Lower lobe of right lung (tissue), 2 donors: ENCODE measurements around the gene LIN9. TPM values are rescaled to one million over a fixed set of nuclear protein-coding genes. Genes with fewer than 3 reads are reported as not detected.
A peak's percentile ranks its signal among the peaks of the same experiment; 100 is the strongest.

Experiments used
- ATAC-seq, 2 donors: fragments of 200-7000 bp; cut with Tn5 transposase; one replicate each; pipeline ENCODE4 v1.9.1; 2020 to 2022; ENCODE audit warnings: mild to moderate bottlenecking in 2 of 2, moderate library complexity in 2 of 2
- DNase-seq: peaks from one replicate; pipeline ENCODE4 v3.0.0-alpha.2; 2020
- H3K27ac ChIP-seq: fragments of 200-600 bp; one replicate; pipeline ENCODE4 v1.8.0; 2022
- H3K27me3 ChIP-seq: fragments of 200-600 bp; one replicate; pipeline ENCODE4 v1.8.0; 2022; ENCODE audit warnings: low read depth
- H3K36me3 ChIP-seq: fragments of 200-600 bp; one replicate; pipeline ENCODE4 v1.8.0; 2022; ENCODE audit warnings: mild to moderate bottlenecking
- H3K4me1 ChIP-seq: fragments of 200-600 bp; one replicate; pipeline ENCODE4 v1.8.0; 2022
- H3K4me3 ChIP-seq: fragments of 200-600 bp; one replicate; pipeline ENCODE4 v1.8.0; 2022; ENCODE audit warnings: mild to moderate bottlenecking
- H3K9me3 ChIP-seq: fragments of 200-600 bp; one replicate; pipeline ENCODE4 v1.8.0; 2022
- CTCF ChIP-seq: fragments of 200-600 bp; IDR thresholded peaks from one replicate; pipeline ENCODE4 v1.8.0; 2022; ENCODE audit warnings: antibody characterized with exemption, mild to moderate bottlenecking
- intact Hi-C: fragments of 100-400 bp; cut with DNase I; formaldehyde crosslinking; loops from one replicate; pipeline ENCODE4 v1.11.0; 2022
- total RNA-seq: library from RNA; stranded (reverse); fragmentation: NEBNext Ultra II Directional; extraction: Animal tissue kit (Norgen Biotek cat#: 25700); gene quantifications from one replicate; pipeline ENCODE4 v1.2.1, GENCODE V29; 2021
- donor health status: DM: no; HTN: yes; CAD: no; lungs with severe emphysema.

Gene LIN9
- total RNA-seq, 1 donor from 2014 or later = 3.5 TPM

GRCh38 chr1:226226601-226227000, 82.4 kb downstream of the LIN9 start:
- DNase-seq = no peak
- H3K27ac ChIP-seq = no peak overlapping the region
- H3K9me3 ChIP-seq = no peaks in the 10 kb centered on the region
- no peak for TF ChIP-seq CTCF
- peaks cover 4% of the 10 kb centered on the region for H3K4me1 ChIP-seq
- intact Hi-C loops = no loop called here
- H3K4me3 ChIP-seq = no peak overlapping the region
- ATAC-seq = no peak
- no peaks in the 10 kb centered on the region for H3K36me3 ChIP-seq
- H3K27me3 ChIP-seq = peaks cover 23% of the 10 kb centered on the region

GRCh38 chr1:226223786-226224244, 85.1 kb downstream of the LIN9 start:
- H3K4me1 ChIP-seq = peaks cover 4% of the 10 kb centered on the region
- no peak overlapping the region for H3K27ac ChIP-seq
- DNase-seq (no peak), ATAC-seq (peak; percentile 47 to 57)
- peaks cover 23% of the 10 kb centered on the region for H3K27me3 ChIP-seq
- no peaks in the 10 kb centered on the region for H3K36me3 ChIP-seq
- no peaks in the 10 kb centered on the region for H3K9me3 ChIP-seq
- intact Hi-C loops = no loop called here
- H3K4me3 ChIP-seq = peak overlapping the region; percentile 51
- no peak for TF ChIP-seq CTCF

- no peak within 1 kb of the TSS for H3K27ac ChIP-seq
- H3K9me3 ChIP-seq = no peaks in the 10 kb centered on the region
- DNase-seq = no peak
- peak within 1 kb of the TSS; percentile 51 for H3K4me3 ChIP-seq
- H3K4me1 ChIP-seq = peaks cover 4% of the 10 kb centered on the region
- peaks cover 23% of the 10 kb centered on the region for H3K27me3 ChIP-seq
- no peak for TF ChIP-seq CTCF
- no peaks in the 10 kb centered on the region for H3K36me3 ChIP-seq
- peak; percentile 25 to 51 for ATAC-seq
- intact Hi-C loops = no loop called here
Measured at GRCh38 chr1:226223157-226223785, 85.7 kb downstream of the LIN9 start, which contains the start of gene MIXL1. MIXL1 (plus strand) TSS chr1:226223664; CDS start chr1:226223682, 18 bp downstream.

GRCh38 chr1:226222686-226223085, 86.3 kb downstream of the LIN9 start:
- ATAC-seq (no peak), DNase-seq (no peak)
- no peaks in the 10 kb centered on the region for H3K36me3 ChIP-seq
- no peak for TF ChIP-seq CTCF
- no peaks in the 10 kb centered on the region for H3K9me3 ChIP-seq
- intact Hi-C loops = no loop called here
- H3K4me1 ChIP-seq = peaks cover 4% of the 10 kb centered on the region
- H3K27me3 ChIP-seq = peaks cover 23% of the 10 kb centered on the region
- no peak overlapping the region for H3K27ac ChIP-seq
- no peak overlapping the region for H3K4me3 ChIP-seq

- peaks cover 4% of the 10 kb centered on the region for H3K4me1 ChIP-seq
- DNase-seq (no peak), ATAC-seq (no peak)
- H3K9me3 ChIP-seq = no peaks in the 10 kb centered on the region
- no peak overlapping the region for H3K4me3 ChIP-seq
- no peak for TF ChIP-seq CTCF
- peaks cover 23% of the 10 kb centered on the region for H3K27me3 ChIP-seq
- intact Hi-C loops = no loop called here
- no peaks in the 10 kb centered on the region for H3K36me3 ChIP-seq
- no peak overlapping the region for H3K27ac ChIP-seq
Measured at GRCh38 chr1:226220473-226221189, 88.3 kb downstream of the LIN9 start.
